Smooth muscle cell (in vitro differentiated cells): ENCODE measurements around the gene SMIM41. TPM values are rescaled to one million over a fixed set of nuclear protein-coding genes. Genes with fewer than 3 reads are reported as not detected.

Experiments used
- DNase-seq: peaks from one replicate; lab custom pipeline; 2025; ENCODE audit not compliant: unreplicated experiment; lab: John Stamatoyannopoulos, UW
- H2AFZ ChIP-seq: fragments of 200-600 bp; sonication (generic); 2 replicates; pipeline ENCODE4 v1.6.0; 2016; ENCODE audit warnings: antibody characterized with exemption, low read depth, mild to moderate bottlenecking
- H3F3A ChIP-seq: fragments of 200-600 bp; sonication (generic); 2 replicates; pipeline ENCODE4 v1.6.0; 2017; ENCODE audit warnings: antibody characterized with exemption, low read depth
- H3K27ac ChIP-seq: fragments of 200-600 bp; sonication (generic); 2 replicates; pipeline ENCODE4 v1.5.1; 2016; ENCODE audit warnings: low read depth, mild to moderate bottlenecking
- H3K27me3 ChIP-seq: fragments of 200-600 bp; sonication (generic); 2 replicates; pipeline ENCODE4 v1.6.1; 2016; ENCODE audit warnings: low read depth, mild to moderate bottlenecking
- H3K36me3 ChIP-seq: fragments of 200-600 bp; sonication (generic); 2 replicates; pipeline ENCODE4 v1.5.1; 2016; ENCODE audit warnings: low read depth
- H3K4me1 ChIP-seq: fragments of 200-600 bp; sonication (generic); 2 replicates; pipeline ENCODE4 v1.5.1; 2016; ENCODE audit warnings: low read depth
- H3K4me2 ChIP-seq: fragments of 200-600 bp; sonication (generic); 2 replicates; pipeline ENCODE4 v1.6.0; 2016; ENCODE audit warnings: mild to moderate bottlenecking
- H3K4me3 ChIP-seq: fragments of 200-600 bp; sonication (generic); 2 replicates; pipeline ENCODE4 v1.5.1; 2016; ENCODE audit warnings: mild to moderate bottlenecking
- H3K79me2 ChIP-seq: fragments of 200-600 bp; sonication (generic); 2 replicates; pipeline ENCODE4 v1.6.0; 2016; ENCODE audit warnings: low read depth, mild to moderate bottlenecking
- H3K9ac ChIP-seq: fragments of 200-600 bp; sonication (generic); 2 replicates; pipeline ENCODE4 v1.6.0; 2016; ENCODE audit warnings: low read depth
- H3K9me3 ChIP-seq: fragments of 200-600 bp; sonication (generic); replicated peaks from 2 replicates; pipeline ENCODE4 v1.5.1; 2016; ENCODE audit warnings: low read depth
- H4K20me1 ChIP-seq: fragments of 200-600 bp; sonication (generic); 2 replicates; pipeline ENCODE4 v1.6.0; 2016; ENCODE audit warnings: low read depth
- CTCF ChIP-seq: fragments of 200-600 bp; sonication (generic); IDR thresholded peaks from 2 replicates; pipeline ENCODE4 v1.5.1; 2017; ENCODE audit warnings: borderline replicate concordance, mild to moderate bottlenecking, antibody characterized with exemption; ENCODE audit not compliant: insufficient read depth, poor library complexity, severe bottlenecking
- WGBS: methylation state at CpG from one replicate; pipeline ENCODE4 v1.1.7; 2016; ENCODE audit warnings: low lambda C conversion rate; 5-methylcytosine and 5-hydroxymethylcytosine counted together
- polyA plus RNA-seq: library from polyadenylated mRNA; unstranded; fragments of >200 nt; fragmentation: Nextera tagmentation; extraction: Ambion mirVana; gene quantifications from 2 replicates; pipeline ENCODE4 v1.2.1, GENCODE V29; 2016
- total RNA-seq: library from RNA; depleted of rRNA; stranded (reverse); fragments of >200 nt; gene quantifications from 2 replicates; pipeline ENCODE4 v1.2.3, GENCODE V29; 2014

The SMIM41 gene
- total and polyA plus RNA-seq, 2 experiments from 2014 or later: not detected

DNA sequence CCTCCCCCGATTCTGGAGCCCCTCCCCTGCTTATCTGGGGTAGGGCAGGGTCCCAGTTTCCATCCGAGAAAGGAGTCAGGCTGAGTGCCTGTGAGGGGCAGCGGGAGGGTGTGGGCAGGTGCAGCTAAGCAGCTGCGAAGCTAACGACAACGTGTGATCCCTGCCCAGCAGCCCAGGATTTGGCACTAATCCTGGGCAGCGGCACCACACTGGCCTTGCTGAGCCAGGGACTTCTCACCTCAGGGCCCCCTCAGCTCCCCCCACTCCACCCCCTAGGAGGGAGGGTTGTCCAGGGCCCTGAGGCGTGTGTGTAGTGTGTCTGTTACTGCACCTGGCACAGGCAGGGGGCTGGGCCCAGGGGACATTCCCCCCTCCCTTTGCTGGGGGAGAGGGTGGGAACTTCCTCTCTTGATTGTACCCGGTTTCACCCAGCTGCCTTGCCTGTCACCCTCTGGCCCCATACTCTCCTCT lies 1.8 kb downstream of the SMIM41 start:
- Histone ChIP-seq H3F3A (no peaks in the 10 kb centered on the region), H3K4me2 (peak overlapping the region; percentile 69), H3K36me3 (no peaks in the 10 kb centered on the region), H3K9ac (no peak overlapping the region), H3K4me3 (no peak overlapping the region), H4K20me1 (peaks cover 43% of the 10 kb centered on the region), H3K79me2 (peaks cover 2% of the 10 kb centered on the region), H3K9me3 (no peaks in the 10 kb centered on the region), H3K27ac (no peak overlapping the region), H3K27me3 (no peaks in the 10 kb centered on the region), H3K4me1 (no peaks in the 10 kb centered on the region), H2AFZ (no peak overlapping the region)
- no peak for TF ChIP-seq CTCF
- WGBS: 54% methylated on average over 3 of the region's 9 CpGs
- DNase-seq: no peak

DNA sequence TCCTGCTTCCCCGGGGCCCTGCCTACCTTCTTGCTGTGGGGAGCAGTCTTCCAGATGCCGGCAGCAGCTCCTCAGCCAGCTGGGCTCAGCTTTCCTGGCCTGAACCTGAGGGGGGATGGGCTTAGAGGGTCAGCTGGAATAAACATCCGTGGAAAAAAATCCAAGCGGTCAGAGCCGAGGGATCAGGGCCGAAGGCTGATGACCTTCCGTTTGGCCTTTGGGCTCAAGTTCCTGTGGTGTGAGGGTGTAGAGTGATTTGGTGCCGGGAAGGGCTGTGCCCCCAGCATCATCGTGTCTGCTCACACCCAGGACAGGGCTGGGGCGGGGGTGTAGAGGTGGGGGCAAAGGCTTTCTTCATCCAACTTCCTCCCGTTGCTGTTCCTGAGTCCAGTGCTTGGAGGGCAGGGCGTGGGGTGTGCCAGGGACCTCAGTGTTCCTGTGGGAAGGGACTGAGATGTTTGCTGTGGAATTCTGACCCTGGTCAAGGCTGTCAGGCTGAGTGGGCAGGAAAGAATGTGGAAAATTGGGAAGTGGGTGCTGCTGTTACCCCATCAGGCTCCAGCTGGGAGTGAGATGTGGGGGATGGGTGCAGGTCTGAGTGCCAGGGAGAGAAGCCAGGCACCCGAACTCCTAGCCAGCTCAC lies 2.6 kb downstream of the SMIM41 start:
- whole genome bisulfite sequencing: 38% methylated on average over 13 of the region's 13 CpGs
- Histone ChIP-seq H3K27ac (no peak overlapping the region), H3K4me1 (no peaks in the 10 kb centered on the region), H3K4me3 (no peak overlapping the region), H3K4me2 (peak overlapping the region; percentile 69), H2AFZ (no peak overlapping the region), H3K9me3 (no peaks in the 10 kb centered on the region), H3K9ac (no peak overlapping the region), H3F3A (no peaks in the 10 kb centered on the region), H3K79me2 (no peaks in the 10 kb centered on the region), H3K27me3 (no peaks in the 10 kb centered on the region), H3K36me3 (no peaks in the 10 kb centered on the region), H4K20me1 (peaks cover 35% of the 10 kb centered on the region)
- no peak for DNase-seq
- TF ChIP-seq CTCF: no peak

DNA sequence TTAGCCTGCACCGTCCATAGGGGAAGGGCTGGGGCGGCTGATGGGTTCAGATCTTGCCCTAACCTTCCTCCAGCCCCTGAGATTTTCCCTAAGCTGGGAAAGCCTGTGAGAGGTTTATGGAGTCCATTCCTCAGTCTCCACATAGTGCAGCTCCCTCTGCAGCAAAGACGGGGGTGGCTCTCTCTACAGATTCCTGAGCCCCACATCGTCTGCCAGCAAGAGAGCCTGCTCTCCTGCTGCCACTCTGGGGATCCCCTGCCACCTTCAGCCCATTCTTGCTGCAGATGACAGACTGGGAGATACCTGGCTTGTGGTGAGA lies 3.1 kb downstream of the SMIM41 start:
- 52% methylated on average over 4 of the region's 4 CpGs for WGBS
- H3K27ac ChIP-seq: no peak overlapping the region
- H3K79me2 ChIP-seq: no peaks in the 10 kb centered on the region
- no peaks in the 10 kb centered on the region for H3F3A ChIP-seq
- no peak for TF ChIP-seq CTCF
- no peak for DNase-seq
- no peaks in the 10 kb centered on the region for H3K4me1 ChIP-seq
- peaks cover 30% of the 10 kb centered on the region for H4K20me1 ChIP-seq
- H3K9ac ChIP-seq: no peak overlapping the region
- no peaks in the 10 kb centered on the region for H3K9me3 ChIP-seq
- H3K4me3 ChIP-seq: no peak overlapping the region
- H3K4me2 ChIP-seq: no peak overlapping the region
- H3K36me3 ChIP-seq: no peaks in the 10 kb centered on the region
- H3K27me3 ChIP-seq: no peaks in the 10 kb centered on the region
- H2AFZ ChIP-seq: no peak overlapping the region

DNA sequence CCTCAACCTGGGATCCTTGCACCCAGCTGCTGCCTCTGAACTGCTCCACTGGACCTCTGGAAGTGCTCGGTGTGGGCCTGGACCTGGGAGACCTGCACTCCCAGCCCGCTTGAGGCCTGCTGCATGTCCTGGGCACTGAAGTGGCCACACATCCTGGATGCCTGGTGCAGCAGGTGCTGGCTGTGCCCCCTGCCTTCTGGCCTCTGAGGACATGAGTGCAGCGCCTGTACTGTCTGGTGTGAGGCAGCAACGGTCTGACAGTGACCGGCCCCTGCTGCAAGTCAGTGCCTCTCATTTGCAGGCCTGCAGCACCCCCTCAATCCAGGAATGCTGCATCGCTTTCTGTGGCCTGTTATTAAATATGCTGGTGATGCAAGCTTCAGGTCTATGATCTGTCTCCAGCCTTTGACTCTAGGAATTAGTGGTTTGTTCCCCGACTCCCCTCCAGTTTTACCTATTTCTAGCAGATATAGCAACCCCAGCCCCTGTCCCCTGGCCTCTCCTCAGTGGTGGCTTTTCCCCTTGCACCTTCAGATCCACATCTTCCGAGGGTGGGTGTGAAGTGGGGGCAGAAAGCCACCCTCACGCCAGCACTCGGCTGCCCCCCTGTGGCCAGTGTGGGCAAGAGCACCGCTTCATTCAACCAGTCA lies 3.6 kb downstream of the SMIM41 start:
- Histone ChIP-seq H2AFZ (no peak overlapping the region), H3K36me3 (no peaks in the 10 kb centered on the region), H3K4me2 (no peak overlapping the region), H3K9me3 (no peaks in the 10 kb centered on the region), H3K9ac (no peak overlapping the region), H3K27me3 (no peaks in the 10 kb centered on the region), H3K4me3 (no peak overlapping the region), H3K27ac (no peak overlapping the region), H3K4me1 (no peaks in the 10 kb centered on the region), H3K79me2 (no peaks in the 10 kb centered on the region), H4K20me1 (peaks cover 25% of the 10 kb centered on the region), H3F3A (no peaks in the 10 kb centered on the region)
- peak; percentile 99 for TF ChIP-seq CTCF
- DNase-seq: no peak
- 43% methylated on average over 11 of the region's 11 CpGs for WGBS
